ENCODE results near the gene EXPH5.

- TF ChIP-seq CTCF (IDR thresholded peaks at IDR 0.05; ENCODE audit: low read depth, low read length, poor library complexity, severe bottlenecking) (no peak), EZH2phosphoT487 (IDR thresholded peaks at IDR 0.05; ENCODE audit: borderline replicate concordance, low read length) (no peak)
Measured at GRCh38 chr11:108486331-108486730, 107.2 kb downstream of the EXPH5 start.
